Transverse colon (tissue), 4 donors: ENCODE measurements around the gene ROPN1B. TPM values are rescaled to one million over a fixed set of nuclear protein-coding genes. Genes with fewer than 3 reads are reported as not detected.

Experiments used
- DNase-seq: peaks from one replicate; pipeline ENCODE4 v3.0.0-alpha.2; 2019
- H3K27ac ChIP-seq, 4 donors: fragments of 200-600 bp; sonication (generic); 2 replicates each; pipeline ENCODE4 v1.5.1; 2016 to 2018; ENCODE audit warnings: inconsistent platforms in 4 of 4
- H3K27me3 ChIP-seq: fragments of 200-600 bp; sonication (generic); 2 replicates; pipeline ENCODE4 v1.5.1; 2017; ENCODE audit warnings: inconsistent platforms
- H3K36me3 ChIP-seq, 4 donors: fragments of 200-600 bp; sonication (generic); 2 replicates each; pipeline ENCODE4 v1.5.1; 2017 to 2019; ENCODE audit warnings: inconsistent platforms in 4 of 4
- H3K4me1 ChIP-seq, 4 donors: fragments of 200-600 bp; sonication (generic); 2 replicates each; pipeline ENCODE4 v1.5.1; 2017 to 2020; ENCODE audit warnings: inconsistent platforms in 4 of 4
- H3K4me3 ChIP-seq, 4 donors: fragments of 200-600 bp; sonication (generic); 1 replicate in 1 of 4; 2 replicates in 3 of 4; pipeline versions ENCODE4 v1.5.1 to v1.6.1; 2017 to 2019; ENCODE audit warnings: inconsistent platforms in 4 of 4
- H3K9me3 ChIP-seq, 2 donors: fragments of 200-600 bp; sonication (generic); 2 replicates each; pipeline ENCODE4 v1.5.1; 2017 to 2019; ENCODE audit warnings: inconsistent platforms in 2 of 2
- CTCF ChIP-seq, 5 experiments: fragments of 200-600 bp in 3 of 5; fragments of 450-650 bp in 2 of 5; sonication (generic) in 3 of 5; IDR thresholded peaks; 1 replicate in 2 of 5; 2 replicates in 3 of 5; pipeline ENCODE4 v1.5.1; 2016 to 2017; ENCODE audit warnings: antibody characterized with exemption in 5 of 5, inconsistent platforms in 3 of 5, mild to moderate bottlenecking in 2 of 5, moderate library complexity in 1 of 5
- EP300 ChIP-seq: sonication (generic); formaldehyde crosslinking; IDR thresholded peaks from one replicate; pipeline ENCODE4 v1.6.1; 2017; ENCODE audit warnings: antibody characterized with exemption, low read depth
- POLR2A ChIP-seq: fragments of 450-650 bp; IDR thresholded peaks from one replicate; pipeline ENCODE4 v1.6.1; 2016; ENCODE audit warnings: antibody characterized with exemption, mild to moderate bottlenecking, moderate library complexity
- POLR2AphosphoS5 ChIP-seq, 3 donors: sonication (generic); formaldehyde crosslinking; IDR thresholded peaks; one replicate each; pipeline ENCODE4 v1.6.1; 2016; ENCODE audit warnings: antibody characterized with exemption in 3 of 3
- WGBS, 2 donors: methylation state at CpG; one replicate each; pipeline ENCODE4 v1.1.5; 2018; ENCODE audit warnings: low coverage in 1 of 2; 5-methylcytosine and 5-hydroxymethylcytosine counted together
- in situ Hi-C, 4 donors: fragments of 200-750 bp; cut with MboI; loops; one replicate each; pipeline versions ENCODE4 v1.15.0 to v1.15.1; 2017; ENCODE audit warnings: low sequenced_read_pairs in 3 of 4, low pct_ligation_motif_present in 1 of 4, low pct_unique_long_range_greater_than_20kb in 1 of 4
- intact Hi-C: fragments of 100-400 bp; cut with DNase I; formaldehyde crosslinking; loops from one replicate; pipeline ENCODE4 v1.15.1; 2023; ENCODE audit warnings: low total_unique reads
- small RNA-seq, 4 donors: library from RNA; depleted of rRNA; stranded (forward); fragments of <200 nt; gene quantifications; one replicate each; pipeline ENCODE3, GENCODE V24; 2016
- total RNA-seq, 4 donors: library from RNA; depleted of rRNA; stranded (reverse); fragments of >200 nt; gene quantifications; one replicate each; pipeline ENCODE4 v1.1.0, GENCODE V29; 2016

ROPN1B gene
- total RNA-seq, 4 donors from 2014 or later = not detected

GRCh38 chr3:126028096-126028495, 59.1 kb downstream of the ROPN1B start:
- TF ChIP-seq EP300 = no peak
- no peak for TF ChIP-seq POLR2AphosphoS5 (IDR thresholded peaks at IDR 0.05)
- no peak for TF ChIP-seq CTCF (IDR thresholded peaks at IDR 0.05)
- no peak for TF ChIP-seq POLR2A
- Histone ChIP-seq H3K27me3 (no peaks in the 10 kb centered on the region), H3K9me3 (peaks cover 7 to 9% of the 10 kb centered on the region in 2 donors), H3K36me3 (no peaks in the 10 kb centered on the region), H3K4me3 (no peak overlapping the region), H3K4me1 (no peaks in the 10 kb centered on the region), H3K27ac (no peak overlapping the region)
- in situ Hi-C loops = no loop called here
- intact Hi-C loops = no loop called here
- 90% methylated on average over 4 of the region's 4 CpGs; no CpG with 5 or more reads in 1 of the 2 donors for WGBS, 2 donors
- no peak for DNase-seq

- intact Hi-C loops (no loop called here), in situ Hi-C loops (no loop called here)
- no peak for TF ChIP-seq POLR2A
- TF ChIP-seq CTCF (IDR thresholded peaks at IDR 0.05) = no peak
- no peak for TF ChIP-seq EP300
- no peak for TF ChIP-seq POLR2AphosphoS5 (IDR thresholded peaks at IDR 0.05)
- Histone ChIP-seq H3K9me3 (peaks cover 7 to 9% of the 10 kb centered on the region in 2 donors), H3K4me3 (no peak overlapping the region), H3K36me3 (no peaks in the 10 kb centered on the region), H3K4me1 (no peaks in the 10 kb centered on the region), H3K27me3 (no peaks in the 10 kb centered on the region), H3K27ac (no peak overlapping the region)
- no peak for DNase-seq
Observed at GRCh38 chr3:126029241-126029640, 60.3 kb downstream of the ROPN1B start.

GRCh38 chr3:126030455-126030854, 61.5 kb downstream of the ROPN1B start:
- Histone ChIP-seq H3K9me3 (peaks cover 7 to 9% of the 10 kb centered on the region in 2 donors), H3K27ac (no peak overlapping the region), H3K27me3 (no peaks in the 10 kb centered on the region), H3K4me1 (no peaks in the 10 kb centered on the region), H3K4me3 (no peak overlapping the region), H3K36me3 (no peaks in the 10 kb centered on the region)
- WGBS, 2 donors = 76 to 79% methylated on average over 1 of the region's 1 CpG
- in situ Hi-C loops = no loop called here
- intact Hi-C loops = no loop called here
- no peak for TF ChIP-seq EP300
- no peak for TF ChIP-seq POLR2AphosphoS5 (IDR thresholded peaks at IDR 0.05)
- TF ChIP-seq POLR2A = no peak
- no peak for TF ChIP-seq CTCF (IDR thresholded peaks at IDR 0.05)
- no peak for DNase-seq

DNA sequence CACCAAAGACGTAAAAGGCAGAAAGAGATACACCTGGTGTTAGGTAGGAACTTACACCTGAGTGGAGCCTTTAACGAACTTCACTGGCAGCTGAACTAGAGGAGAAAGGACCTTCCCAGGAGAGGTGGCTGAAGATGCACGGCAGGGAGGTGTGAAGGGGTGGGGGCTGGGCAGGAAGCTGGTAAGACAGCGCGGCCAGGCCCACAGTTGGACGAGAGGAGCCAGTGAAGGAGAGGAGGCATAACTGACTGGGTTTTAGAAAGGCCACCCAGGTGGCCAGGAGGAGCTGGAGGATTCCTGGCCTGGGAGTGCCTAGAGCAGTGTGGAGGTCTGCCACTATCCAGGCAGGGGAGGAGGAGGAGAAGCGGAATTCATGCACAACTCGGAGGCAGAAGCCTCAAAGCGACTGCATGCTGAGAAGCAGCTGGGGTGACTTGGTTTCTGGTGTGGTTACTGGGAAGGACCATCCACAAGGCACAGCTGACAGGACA, 63.0 kb downstream of the ROPN1B start:
- Histone ChIP-seq H3K4me1 (no peaks in the 10 kb centered on the region), H3K4me3 (no peak overlapping the region), H3K27me3 (no peaks in the 10 kb centered on the region), H3K9me3 (peaks cover 7 to 9% of the 10 kb centered on the region in 2 donors), H3K27ac (no peak overlapping the region), H3K36me3 (no peaks in the 10 kb centered on the region)
- 87 to 93% methylated on average over 3 to 9 of the region's 9 CpGs for WGBS, 2 donors
- TF ChIP-seq POLR2AphosphoS5 (IDR thresholded peaks at IDR 0.05) (no peak), CTCF (IDR thresholded peaks at IDR 0.05) (no peak), POLR2A (no peak)
- DNase-seq = no peak
- intact Hi-C loops = no loop called here
- in situ Hi-C loops = no loop called here

Small RNA genes within 50 kb of the gene (small RNA-seq; reads per million reads assigned to genes)
- gene AC092903.1 = 0 reads per million in 4 donors

Other genes with a start within 250 kb of the ROPN1B start
- 10 to 100 TPM; 22.7 to 41.5 (median 29.1) TPM for gene SLC41A3, start 114.9 kb downstream of the ROPN1B start, total RNA-seq
- gene ALDH1L1, start 211.4 kb downstream of the ROPN1B start, total RNA-seq = 10 to 100 TPM in 2 of 4 donors, 1 to 10 TPM in 2; 5.9 to 32.2 (median 16.1) TPM